Aorta (tissue), 4 donors: Measurements from ENCODE around the gene PSMC1. TPM values are rescaled to one million over a fixed set of nuclear protein-coding genes. Genes with fewer than 3 reads are reported as not detected.

Experiments
- polyA plus RNA-seq, 2 donors: library from polyadenylated mRNA; stranded (reverse); fragments of 200-250 nt; gene quantifications; one replicate each; pipeline ENCODE4 v1.2.3, GENCODE V29; 2013
- total RNA-seq, 2 donors: library from RNA; stranded (reverse); fragmentation: NEBNext Ultra II Directional; extraction: Animal tissue kit (Norgen Biotek cat#: 25700); gene quantifications; one replicate each; pipeline ENCODE4 v1.2.1, GENCODE V29; 2021
- donor health status: healthy with polysubstance abuse.
- donor health status: Bipolar disorder and iron deficiency.
- donor health status: DM: no; HTN: no; CAD: no.
- donor health status: DM: yes; HTN: yes; CAD: no.

The PSMC1 gene
- total and polyA plus RNA-seq, 4 donors: 67.3 to 184 (median 128) TPM

Other genes starting within 250 kb of the PSMC1 start
- 1 to 10 TPM in 1 of 2 donors, under 1 TPM in 1; 0.48 to 1.3 TPM for gene KCNK13, start 194.6 kb upstream of the PSMC1 start, total RNA-seq
- under 1 TPM in 1 of 2 donors, not detected in 1; 0.26 TPM for gene KCNK13, start 194.6 kb upstream of the PSMC1 start, polyA plus RNA-seq
- 10 to 100 TPM; 20.4 to 28.5 TPM for gene NRDE2, start 75.4 kb downstream of the PSMC1 start, total RNA-seq
- 10 to 100 TPM in 1 of 2 donors, 1 to 10 TPM in 1; 3.4 to 16.1 TPM for gene NRDE2, start 75.4 kb downstream of the PSMC1 start, polyA plus RNA-seq
- gene CALM1, start 140.5 kb downstream of the PSMC1 start, total RNA-seq: 100 to 1,000 TPM; 438 to 595 TPM
- 100 to 1,000 TPM; 279 to 494 TPM for gene CALM1, start 140.5 kb downstream of the PSMC1 start, polyA plus RNA-seq